Stimulated activated CD8-positive, alpha-beta memory T cell treated with anti-CD3 and anti-CD28 coated beads, Interleukin-7, amount 100 ng/mL, for 4 hours (primary cell): ENCODE results near the gene IRAK1BP1.
"Not testable (repeated sequence)": the region's sequence is repeated elsewhere in the genome, so short reads cannot be mapped to it uniquely, and the experiment has no call there.

Source experiments
- DNase-seq, 2 donors: peaks; one replicate each; pipeline ENCODE4 v3.0.0-alpha.2; 2020; ENCODE audit warnings: low read depth in 2 of 2

IRAK1BP1 gene, protein sequence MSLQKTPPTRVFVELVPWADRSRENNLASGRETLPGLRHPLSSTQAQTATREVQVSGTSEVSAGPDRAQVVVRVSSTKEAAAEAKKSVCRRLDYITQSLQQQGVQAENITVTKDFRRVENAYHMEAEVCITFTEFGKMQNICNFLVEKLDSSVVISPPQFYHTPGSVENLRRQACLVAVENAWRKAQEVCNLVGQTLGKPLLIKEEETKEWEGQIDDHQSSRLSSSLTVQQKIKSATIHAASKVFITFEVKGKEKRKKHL

DNA sequence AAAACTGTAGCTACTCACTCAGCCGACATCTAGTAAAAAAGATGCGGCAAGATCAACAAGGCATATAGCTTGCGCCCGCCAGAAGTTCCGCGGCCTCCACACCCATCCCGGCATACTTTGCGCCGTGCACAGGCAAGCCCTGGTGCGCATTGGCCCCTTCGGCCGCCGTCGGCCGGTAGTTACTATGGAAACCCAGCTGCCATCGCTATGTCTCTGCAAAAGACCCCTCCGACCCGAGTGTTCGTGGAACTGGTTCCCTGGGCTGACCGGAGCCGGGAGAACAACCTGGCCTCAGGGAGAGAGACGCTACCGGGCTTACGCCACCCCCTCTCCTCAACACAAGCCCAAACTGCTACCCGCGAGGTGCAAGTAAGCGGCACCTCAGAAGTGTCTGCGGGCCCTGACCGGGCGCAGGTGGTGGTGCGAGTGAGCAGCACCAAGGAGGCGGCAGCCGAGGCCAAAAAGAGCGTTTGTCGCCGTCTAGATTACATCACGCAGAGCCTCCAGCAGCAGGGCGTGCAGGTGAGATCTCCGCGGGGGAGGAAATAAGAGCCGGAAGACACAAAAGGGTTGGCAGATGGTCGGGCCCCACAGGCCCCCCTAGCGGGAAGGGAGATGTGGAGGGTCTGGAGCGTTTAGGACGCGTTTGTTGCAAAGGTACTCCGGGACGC is at the start of gene IRAK1BP1:
TSS of gene IRAK1BP1 (plus strand) at position 182 of the 671 bp plus-strand sequence. CDS start at position 208, 26 bp downstream.
- DNase-seq: peak; percentile 55 to 62

DNA sequence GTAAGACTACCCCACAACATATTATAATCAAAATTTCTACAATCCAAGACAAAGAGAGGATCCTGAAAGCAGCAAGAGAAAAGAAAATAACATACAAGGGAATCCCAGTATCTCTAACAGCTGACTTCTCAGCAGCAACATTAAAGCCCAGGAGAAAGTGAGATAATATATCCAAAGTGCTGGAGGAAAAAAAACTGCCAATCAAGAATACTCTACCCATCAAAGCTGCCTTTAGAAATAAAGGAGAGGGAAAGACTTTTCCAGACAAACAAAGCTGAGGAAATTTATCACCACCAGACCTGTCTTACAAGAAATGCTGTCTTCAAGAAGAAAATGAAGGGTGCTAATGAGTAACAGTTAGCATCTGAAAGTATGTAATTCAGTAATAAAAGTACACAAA is 43.3 kb upstream of the IRAK1BP1 start:
- DNase-seq: no peak

- DNase-seq: no peak
Measured at GRCh38 chr6:78829407-78829806, 37.9 kb upstream of the IRAK1BP1 start.

GRCh38 chr6:78830805-78831204 is 36.5 kb upstream of the IRAK1BP1 start:
- DNase-seq: no peak

DNA sequence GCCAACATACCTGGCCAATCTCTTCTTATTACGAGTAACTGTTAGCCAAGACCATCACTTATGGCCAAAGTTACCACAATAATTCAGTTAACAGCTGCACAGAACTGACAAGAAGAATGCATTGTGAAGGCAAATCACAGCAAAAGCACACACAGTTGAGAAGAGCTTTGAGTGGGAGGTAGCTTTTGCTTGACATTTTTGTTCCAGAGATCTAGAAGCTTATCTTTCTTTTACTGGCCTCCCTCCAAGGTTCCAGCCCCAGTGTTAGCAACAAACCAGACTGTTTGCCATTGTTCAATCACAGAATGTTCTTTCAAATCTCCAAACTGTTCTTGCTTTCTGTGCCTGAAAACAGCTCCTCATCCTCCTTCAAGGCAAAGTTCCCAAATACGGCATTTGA is 35.9 kb upstream of the IRAK1BP1 start:
- no peak for DNase-seq

DNA sequence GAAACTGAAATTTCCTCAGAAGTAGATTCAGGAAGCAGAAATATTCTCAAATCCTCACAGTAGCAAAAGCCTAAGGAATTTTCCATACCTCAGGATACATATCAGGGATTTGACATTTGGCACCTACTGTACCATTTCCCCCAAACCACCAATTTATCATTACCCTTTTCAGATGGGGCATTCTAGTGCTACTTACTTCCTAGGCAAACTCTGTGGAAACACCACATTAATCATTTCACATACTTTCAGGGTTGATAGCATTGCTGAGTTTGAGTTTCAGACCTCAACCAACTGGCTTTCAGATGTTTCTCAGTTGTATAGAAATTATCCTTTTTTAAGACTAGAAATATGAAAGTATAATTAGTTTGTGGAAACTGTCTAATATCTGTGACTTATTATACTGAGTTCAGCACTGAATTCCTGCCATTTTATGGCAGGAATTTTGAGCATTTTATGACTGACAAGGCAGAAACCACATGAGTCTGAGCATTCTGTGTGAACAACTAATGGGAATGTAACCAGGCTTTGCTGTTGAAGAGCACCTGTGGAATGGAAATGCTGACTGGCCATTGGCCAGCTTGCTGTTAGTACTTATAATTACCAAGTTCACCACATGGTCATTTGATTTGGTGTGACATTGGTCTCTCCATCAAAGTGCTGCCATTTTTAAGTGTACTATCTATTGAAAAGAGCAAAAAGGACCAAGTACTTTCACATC is 35.1 kb upstream of the IRAK1BP1 start:
- DNase-seq: no peak

DNA sequence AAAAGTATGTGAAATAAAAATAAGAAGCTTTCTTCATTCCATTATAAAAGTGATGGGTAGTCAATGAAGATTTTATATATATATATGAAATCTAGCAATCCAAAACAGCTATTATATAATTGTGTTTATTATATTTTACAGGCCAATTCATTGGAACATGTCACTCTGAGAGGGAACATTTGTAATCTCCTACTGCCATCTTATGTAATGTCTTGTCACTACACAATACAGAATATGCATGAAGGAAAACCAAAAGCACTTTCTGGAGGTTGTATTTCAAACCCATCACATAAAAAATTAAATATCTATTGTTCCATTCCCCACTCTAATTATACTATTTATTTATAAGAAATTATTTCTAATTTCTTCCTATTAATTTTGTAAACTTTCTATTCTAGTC is 31.5 kb upstream of the IRAK1BP1 start:
- no peak for DNase-seq

- no peak for DNase-seq
Measured at GRCh38 chr6:78836598-78836997, 30.8 kb upstream of the IRAK1BP1 start.

DNA sequence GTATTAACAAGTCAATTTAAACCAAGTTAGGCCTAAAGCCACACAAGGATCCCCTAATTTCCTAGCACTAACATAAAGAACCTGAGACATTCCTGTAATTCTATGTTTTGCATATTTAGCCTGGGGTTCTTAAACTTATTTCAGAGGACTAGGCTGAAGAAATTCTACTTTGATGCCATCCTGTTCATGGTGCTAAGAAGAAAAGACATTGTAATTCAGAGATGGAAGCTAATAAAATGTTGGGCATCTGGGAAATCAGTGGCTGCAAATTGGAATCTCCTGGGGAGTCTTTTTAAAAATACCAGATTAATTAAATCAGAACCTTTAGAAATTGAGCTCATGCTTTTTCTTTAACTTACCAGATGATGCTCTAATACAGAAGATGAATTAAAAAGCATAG is 26.2 kb upstream of the IRAK1BP1 start:
- DNase-seq: no peak

DNA sequence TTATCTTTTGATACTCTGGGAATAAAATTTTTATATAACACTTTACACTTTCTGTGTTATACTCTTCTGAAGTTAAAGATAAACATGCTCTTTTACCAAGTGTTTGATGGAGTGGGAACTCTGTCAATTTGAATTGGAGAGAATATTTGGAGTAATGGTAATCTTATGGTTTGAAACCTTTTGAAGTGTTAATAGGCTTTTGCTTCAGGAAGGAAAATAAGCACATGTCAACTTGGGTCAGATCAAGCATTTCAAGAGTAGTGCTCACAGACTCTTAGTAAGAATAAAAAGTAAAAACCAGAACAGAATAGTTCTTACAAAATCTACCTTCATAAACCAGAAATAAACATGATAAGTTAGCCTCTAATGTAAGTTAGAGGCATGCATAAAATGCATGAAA is 24.4 kb upstream of the IRAK1BP1 start:
- DNase-seq: no peak

- DNase-seq: no peak
Measured at GRCh38 chr6:78844899-78845298, 22.5 kb upstream of the IRAK1BP1 start.

DNA sequence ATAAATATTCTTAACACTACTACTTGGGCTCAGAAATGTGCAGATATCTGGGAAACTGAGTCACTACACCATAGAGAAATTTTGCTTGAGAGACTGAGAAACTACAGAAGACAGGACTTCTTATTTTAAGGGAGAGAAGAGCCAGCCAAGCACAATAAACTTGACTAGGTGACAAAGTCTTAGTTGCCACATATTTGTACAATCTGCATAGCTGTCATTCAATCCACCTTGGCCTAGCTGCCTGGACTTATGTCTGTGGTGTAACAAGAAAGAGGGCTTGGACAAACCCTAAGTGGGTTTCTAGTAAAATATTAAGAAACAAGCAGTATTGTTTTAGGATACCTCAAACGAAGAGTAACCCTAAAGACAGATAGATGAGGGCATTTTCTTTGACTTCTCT is 21.8 kb upstream of the IRAK1BP1 start:
- DNase-seq: no peak

GRCh38 chr6:78850621-78851020 is 16.7 kb upstream of the IRAK1BP1 start:
- DNase-seq: no peak

GRCh38 chr6:78851156-78851555 is 16.2 kb upstream of the IRAK1BP1 start:
- DNase-seq: no peak

DNA sequence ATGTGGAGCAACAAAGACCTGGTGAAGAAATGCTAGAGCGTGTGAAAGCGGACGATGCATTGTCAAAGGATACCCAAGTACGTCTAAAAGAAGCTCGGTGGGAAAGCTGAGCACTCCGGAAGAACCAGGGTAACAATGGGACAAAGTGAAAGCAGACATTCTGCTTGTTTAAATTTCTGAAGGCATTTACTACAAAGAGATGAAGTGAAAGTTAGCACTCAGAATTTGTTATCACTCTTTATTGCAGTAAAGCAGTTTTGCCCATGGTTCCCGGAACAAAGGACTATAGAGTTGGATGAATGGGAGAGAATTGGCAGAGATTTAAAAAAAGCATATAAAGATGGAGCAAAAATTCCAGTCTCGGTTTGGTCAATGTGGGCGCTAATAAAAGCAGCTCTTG is 12.8 kb upstream of the IRAK1BP1 start:
- no peak for DNase-seq

GRCh38 chr6:78858339-78858938 is 8.9 kb upstream of the IRAK1BP1 start:
- DNase-seq: not testable (repeated sequence)

GRCh38 chr6:78861509-78861908 is 5.8 kb upstream of the IRAK1BP1 start:
- no peak for DNase-seq

DNA sequence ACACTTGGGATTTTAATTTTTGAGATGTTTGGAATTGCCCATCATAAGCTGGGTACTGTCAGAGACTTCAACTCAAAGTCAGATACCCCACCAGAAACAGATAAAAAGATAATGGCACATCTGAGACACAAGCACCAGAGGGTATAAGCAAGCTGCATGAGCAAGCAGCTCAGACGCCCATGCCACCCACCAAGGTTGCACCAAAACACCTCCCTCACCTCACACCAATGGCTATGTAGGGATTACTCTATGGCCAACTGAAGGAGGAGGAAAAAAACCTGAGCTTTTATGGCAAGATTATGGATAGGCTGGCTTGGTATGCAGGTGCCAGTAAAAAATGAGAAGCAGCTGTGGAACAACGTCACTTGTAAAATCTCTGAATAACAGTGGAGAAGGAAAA is 3.8 kb upstream of the IRAK1BP1 start:
- no peak for DNase-seq

DNA sequence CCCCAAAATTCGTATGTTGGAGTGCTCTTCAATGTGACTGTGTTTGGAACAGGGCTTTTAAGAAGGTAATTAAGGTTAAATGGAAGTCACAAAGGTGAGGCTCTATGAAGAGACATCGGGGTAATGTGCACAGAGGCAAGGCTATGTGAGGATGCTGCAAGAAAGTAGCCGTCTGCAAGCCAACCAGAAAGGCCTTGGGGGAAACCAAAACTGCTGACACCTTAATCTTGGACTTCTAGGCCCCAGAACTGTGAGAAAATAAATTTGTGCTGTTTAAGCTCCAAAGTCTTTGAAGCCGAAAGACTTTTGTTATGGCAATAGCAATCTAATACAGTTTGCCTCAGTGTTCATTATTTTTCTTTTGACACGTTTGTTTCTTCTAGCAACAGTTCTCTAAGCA is 2.4 kb upstream of the IRAK1BP1 start:
- no peak for DNase-seq

DNA sequence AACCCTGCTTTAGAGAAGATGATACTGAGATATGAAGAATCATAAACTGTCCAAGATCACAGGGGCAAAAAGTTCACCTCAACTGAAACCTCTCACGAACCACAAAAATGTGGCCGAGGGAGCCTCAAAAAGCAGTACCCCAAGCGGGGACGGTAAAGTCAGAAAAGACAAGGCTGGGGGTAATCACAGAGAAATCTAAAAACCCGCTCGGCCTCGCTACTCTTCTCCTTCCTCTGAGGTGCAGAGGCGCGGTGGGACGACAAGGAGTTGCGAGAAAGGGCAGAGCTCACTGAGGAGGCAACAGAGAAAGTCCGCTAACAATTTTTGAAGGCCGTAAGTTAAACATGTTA is 356 bp upstream of the IRAK1BP1 start:
- DNase-seq: no peak

GRCh38 chr6:78868116-78868515 is 765 bp downstream of the IRAK1BP1 start:
- no peak for DNase-seq

DNA sequence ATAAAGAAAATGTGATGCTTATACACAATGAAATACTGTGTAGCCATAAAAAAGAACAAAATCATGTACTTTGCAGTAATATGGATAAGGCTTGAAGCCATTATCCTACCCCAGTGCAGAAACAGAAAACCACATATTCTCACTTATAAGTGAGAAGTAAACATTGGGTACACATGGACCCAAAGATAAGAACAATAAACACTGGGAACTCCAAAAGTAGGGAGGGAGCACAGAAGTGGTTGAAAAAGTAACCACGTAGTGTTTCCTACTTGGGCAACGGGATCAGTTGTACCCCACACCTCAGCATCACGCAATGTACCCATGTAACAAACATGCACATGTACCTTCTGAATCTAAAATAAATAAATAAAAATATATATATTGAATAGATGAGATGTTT is 8.2 kb downstream of the IRAK1BP1 start:
- DNase-seq: no peak

GRCh38 chr6:78883651-78884050 is 16.3 kb downstream of the IRAK1BP1 start:
- no peak for DNase-seq
